Esophagus squamous epithelium (tissue), 5 donors: ENCODE results near the gene PPP2R5A. TPM values are rescaled to one million over a fixed set of nuclear protein-coding genes. Genes with fewer than 3 reads are reported as not detected.
"Not testable (repeated sequence)": the region's sequence is repeated elsewhere in the genome, so short reads cannot be mapped to it uniquely, and the experiment has no call there.

Experiments used
- DNase-seq: peaks from one replicate; lab custom pipeline; 2025; lab: John Stamatoyannopoulos, UW
- H3K27ac ChIP-seq, 4 donors: fragments of 200-600 bp; sonication (generic); one replicate each; pipeline ENCODE4 v1.5.1; 2016 to 2019; ENCODE audit warnings: mild to moderate bottlenecking in 1 of 4
- H3K27me3 ChIP-seq, 4 donors: fragments of 200-600 bp; sonication (generic); 1 replicate in 3 of 4; 2 replicates in 1 of 4; pipeline versions ENCODE4 v1.5.1 to v1.6.0; 2017 to 2021; ENCODE audit warnings: antibody characterized with exemption in 1 of 4
- H3K36me3 ChIP-seq, 3 donors: fragments of 200-600 bp; sonication (generic); one replicate each; pipeline ENCODE4 v1.5.1; 2016 to 2019
- H3K4me1 ChIP-seq, 3 donors: fragments of 200-600 bp; sonication (generic); one replicate each; pipeline ENCODE4 v1.5.1; 2017 to 2019
- H3K4me3 ChIP-seq, 4 donors: fragments of 200-600 bp; sonication (generic); 1 replicate in 3 of 4; 2 replicates in 1 of 4; pipeline ENCODE4 v1.5.1; 2016 to 2019; ENCODE audit warnings: mild to moderate bottlenecking in 2 of 4, moderate library complexity in 1 of 4
- H3K9me3 ChIP-seq, 3 donors: fragments of 200-600 bp; sonication (generic); one replicate each; pipeline ENCODE4 v1.5.1; 2016 to 2019
- CTCF ChIP-seq, 6 experiments: fragments of 450-650 bp in 4 of 6; fragments of 200-600 bp in 2 of 6; sonication (generic) in 2 of 6; IDR thresholded peaks; one replicate each; pipeline ENCODE4 v1.5.1; 2016 to 2019; ENCODE audit warnings: antibody characterized with exemption in 6 of 6, mild to moderate bottlenecking in 4 of 6, moderate library complexity in 4 of 6
- POLR2A ChIP-seq, 4 donors: fragments of 450-650 bp; IDR thresholded peaks; one replicate each; pipeline ENCODE4 v1.6.1; 2017; ENCODE audit warnings: antibody characterized with exemption in 4 of 4, mild to moderate bottlenecking in 4 of 4, moderate library complexity in 3 of 4
- WGBS, 2 donors: methylation state at CpG; one replicate each; pipeline ENCODE4 v1.1.5; 2018; 5-methylcytosine and 5-hydroxymethylcytosine counted together
- intact Hi-C: fragments of 100-400 bp; cut with DNase I; formaldehyde crosslinking; loops from one replicate; pipeline ENCODE4 v1.15.0; 2022
- total RNA-seq, 4 donors: library from RNA; depleted of rRNA; stranded (reverse); fragments of >200 nt; gene quantifications; one replicate each; pipeline ENCODE4 v1.1.0, GENCODE V29; 2016
- donor health status: DM: yes; HTN: yes; CAD: no.

The PPP2R5A gene
- total RNA-seq, 4 donors from 2014 or later, result 57.5 to 78.8 (median 63.7) TPM

- peaks cover 10 to 52% (median 16%) of the 10 kb centered on the region in 3 donors for H3K4me1 ChIP-seq
- H3K27me3 ChIP-seq, result no peaks in the 10 kb centered on the region
- intact Hi-C loops, result no loop called here
- DNase-seq, result peak; percentile 44
- peak in 1 of 6 experiments; percentile 12 for TF ChIP-seq CTCF (IDR thresholded peaks at IDR 0.05)
- peak in 2 of 4 donors; percentile 54 to 56 for TF ChIP-seq POLR2A (IDR thresholded peaks at IDR 0.05)
- H3K36me3 ChIP-seq, result no peaks in the 10 kb centered on the region
- peak overlapping the region; percentile 99 to 100 (median 100) for H3K27ac ChIP-seq
- no peaks in the 10 kb centered on the region for H3K9me3 ChIP-seq
- H3K4me3 ChIP-seq, result peak overlapping the region; percentile 81 to 98 (median 90)
- 0% methylated on average over 12 to 18 of the region's 85 CpGs for WGBS, 2 donors
Observed at GRCh38 chr1:212285685-212286555, 710 bp downstream of the PPP2R5A start.

- 0% methylated on average over 17 of the region's 17 CpGs for WGBS, 2 donors
- Histone ChIP-seq H3K27me3 (no peaks in the 10 kb centered on the region), H3K9me3 (no peaks in the 10 kb centered on the region), H3K27ac (peak overlapping the region; percentile 99 to 100 (median 100)), H3K4me1 (peaks cover 15 to 59% (median 23%) of the 10 kb centered on the region in 3 donors), H3K36me3 (no peaks in the 10 kb centered on the region), H3K4me3 (peak overlapping the region; percentile 81 to 98 (median 90))
- intact Hi-C loops, result no loop called here
- peak; percentile 44 for DNase-seq
- no peak for TF ChIP-seq POLR2A (IDR thresholded peaks at IDR 0.05)
- no peak for TF ChIP-seq CTCF (IDR thresholded peaks at IDR 0.05)
Observed at GRCh38 chr1:212286556-212287131, 1.4 kb downstream of the PPP2R5A start.

- Histone ChIP-seq H3K36me3 (no peaks in the 10 kb centered on the region), H3K4me3 (peak overlapping the region; percentile 81 to 98 (median 90)), H3K4me1 (peaks cover 22 to 66% (median 31%) of the 10 kb centered on the region in 3 donors), H3K27ac (peak overlapping the region; percentile 99 to 100 (median 100)), H3K9me3 (no peaks in the 10 kb centered on the region), H3K27me3 (no peaks in the 10 kb centered on the region)
- WGBS, 2 donors, result 18 to 21% methylated on average over 3 of the region's 3 CpGs
- DNase-seq, result no peak
- intact Hi-C loops, result no loop called here
- TF ChIP-seq CTCF (IDR thresholded peaks at IDR 0.05), result no peak
- no peak for TF ChIP-seq POLR2A (IDR thresholded peaks at IDR 0.05)
Observed at GRCh38 chr1:212287261-212287895, 2.2 kb downstream of the PPP2R5A start.

GRCh38 chr1:212287995-212288394 lies 2.8 kb downstream of the PPP2R5A start:
- peak overlapping the region; percentile 5 to 100 (median 99) for H3K27ac ChIP-seq
- DNase-seq, H3K36me3 ChIP-seq, H3K9me3 ChIP-seq, intact Hi-C loops, H3K27me3 ChIP-seq: not testable (repeated sequence)
- 66 to 69% methylated on average over 9 of the region's 9 CpGs for WGBS, 2 donors
- peaks cover 22 to 72% (median 35%) of the 10 kb centered on the region in 3 donors for H3K4me1 ChIP-seq
- H3K4me3 ChIP-seq, result peak overlapping the region; percentile 81 to 98 (median 90)

- DNase-seq, result no peak
- Histone ChIP-seq H3K9me3 (no peaks in the 10 kb centered on the region), H3K27me3 (no peaks in the 10 kb centered on the region), H3K27ac (peak overlapping the region in 3 of 4 donors; percentile 99 to 100 (median 99)), H3K4me3 (peak overlapping the region in 3 of 4 donors; percentile 81 to 91 (median 89)), H3K36me3 (no peaks in the 10 kb centered on the region), H3K4me1 (peaks cover 22 to 77% (median 40%) of the 10 kb centered on the region in 3 donors)
- intact Hi-C loops, result no loop called here
- TF ChIP-seq POLR2A (IDR thresholded peaks at IDR 0.05), result no peak
- no peak for TF ChIP-seq CTCF (IDR thresholded peaks at IDR 0.05)
Observed at GRCh38 chr1:212288615-212289014, 3.4 kb downstream of the PPP2R5A start.
